ENCODE results near the gene CNTFR. TPM values are rescaled to one million over a fixed set of nuclear protein-coding genes. Genes with fewer than 3 reads are reported as not detected.
"Not testable (repeated sequence)": the region's sequence is repeated elsewhere in the genome, so short reads cannot be mapped to it uniquely, and the experiment has no call there.

The CNTFR gene
- total RNA-seq, 1 experiment from 2014 or later, result 0.78 TPM

DNA sequence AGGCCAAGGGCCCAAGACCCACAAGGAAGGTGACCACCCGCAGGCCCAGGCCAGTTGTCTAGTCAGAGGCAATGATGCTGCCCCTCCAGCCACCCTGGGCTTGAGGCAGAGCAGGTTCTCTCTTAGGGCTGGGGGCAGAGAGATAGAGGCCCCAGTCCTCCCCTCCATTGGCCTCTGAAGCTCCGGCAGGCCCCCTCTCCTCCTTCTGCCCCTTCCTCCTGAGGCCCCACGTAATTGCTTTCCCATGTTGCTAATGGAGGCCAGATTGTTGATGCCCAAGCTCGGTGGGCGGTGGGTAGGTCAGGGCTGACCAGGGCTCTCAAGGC, 40.2 kb downstream of the CNTFR start:
- in situ Hi-C loops (cut with HindIII; ENCODE audit: low sequenced_read_pairs), result no loop called here
- DNase-seq (ENCODE audit: low spot score), result no peak

- in situ Hi-C loops (cut with HindIII; ENCODE audit: low sequenced_read_pairs), result no loop called here
- peak; percentile 78 for DNase-seq (ENCODE audit: low spot score)
Measured at GRCh38 chr9:34547960-34548611, 41.4 kb downstream of the CNTFR start.

GRCh38 chr9:34546834-34547827, 42.4 kb downstream of the CNTFR start:
- in situ Hi-C loops (cut with HindIII; ENCODE audit: low sequenced_read_pairs), result no loop called here
- DNase-seq (ENCODE audit: low spot score), result peak; percentile 79

DNA sequence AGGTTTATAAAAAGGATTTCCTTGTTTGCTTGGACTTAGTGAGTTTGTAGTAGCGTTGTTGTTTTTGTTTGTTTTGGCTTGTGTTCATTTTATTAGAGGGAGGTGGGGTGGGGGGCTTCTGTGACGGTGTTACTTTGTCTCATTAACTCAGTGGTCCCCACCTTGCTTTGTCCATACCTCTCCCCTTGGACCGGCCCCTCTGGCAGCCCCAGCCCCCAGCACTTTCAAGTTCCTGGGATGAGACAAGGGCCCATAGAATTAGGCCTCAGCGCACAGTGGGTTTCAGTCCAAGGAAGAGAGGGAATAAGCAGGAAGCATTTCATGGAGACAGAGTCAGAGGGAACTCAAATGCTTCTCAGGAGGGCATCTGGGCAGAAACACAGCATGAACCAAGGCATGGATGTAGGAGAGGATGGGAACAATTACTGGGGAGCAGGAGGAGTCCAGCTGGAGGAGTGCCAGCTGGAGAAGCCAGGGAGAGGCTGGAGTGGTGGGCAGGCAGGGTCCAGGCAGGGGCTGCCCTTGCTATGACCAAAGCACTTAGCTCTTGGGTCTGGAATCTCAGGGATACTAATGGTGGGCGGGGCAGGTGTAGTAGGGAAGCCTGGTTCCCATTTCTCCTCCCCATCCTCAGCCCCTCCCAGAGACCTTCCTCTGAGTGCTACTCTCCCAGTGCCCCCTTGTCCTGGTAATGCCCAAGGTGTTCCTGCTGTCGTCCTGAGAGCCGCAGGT, 43.3 kb downstream of the CNTFR start:
- DNase-seq (ENCODE audit: low spot score), result no peak
- in situ Hi-C loops (cut with HindIII; ENCODE audit: low sequenced_read_pairs), result no loop called here

DNA sequence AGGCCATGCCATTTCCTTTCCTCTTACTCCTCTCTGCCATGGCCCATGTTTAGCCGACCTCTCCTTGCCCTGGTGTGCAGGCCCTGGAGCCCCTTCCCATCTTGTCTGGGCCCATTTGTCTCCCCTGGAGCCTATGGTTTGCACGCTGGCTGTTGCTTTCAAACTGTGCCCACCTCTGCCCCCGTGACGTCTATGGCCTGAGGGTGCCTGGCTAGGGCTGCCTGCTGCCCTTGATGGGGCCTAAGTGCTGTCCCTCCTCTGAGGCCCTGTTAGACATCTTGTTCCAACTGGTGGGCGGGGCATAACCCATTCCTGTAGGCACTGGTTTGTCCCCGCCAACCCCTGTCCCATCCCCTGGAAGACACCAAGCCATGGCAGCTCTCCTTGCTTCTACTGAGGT, 44.0 kb downstream of the CNTFR start:
- DNase-seq (ENCODE audit: low spot score), result no peak
- in situ Hi-C loops (cut with HindIII; ENCODE audit: low sequenced_read_pairs), result no loop called here

- in situ Hi-C loops (cut with HindIII; ENCODE audit: low sequenced_read_pairs), result no loop called here
- no peak for DNase-seq (ENCODE audit: low spot score)
Measured at GRCh38 chr9:34544035-34544434, 45.5 kb downstream of the CNTFR start.

- in situ Hi-C loops (cut with HindIII; ENCODE audit: low sequenced_read_pairs), result no loop called here
- DNase-seq (ENCODE audit: low spot score), result no peak
Measured at GRCh38 chr9:34541540-34541939, 48.0 kb downstream of the CNTFR start.

DNA sequence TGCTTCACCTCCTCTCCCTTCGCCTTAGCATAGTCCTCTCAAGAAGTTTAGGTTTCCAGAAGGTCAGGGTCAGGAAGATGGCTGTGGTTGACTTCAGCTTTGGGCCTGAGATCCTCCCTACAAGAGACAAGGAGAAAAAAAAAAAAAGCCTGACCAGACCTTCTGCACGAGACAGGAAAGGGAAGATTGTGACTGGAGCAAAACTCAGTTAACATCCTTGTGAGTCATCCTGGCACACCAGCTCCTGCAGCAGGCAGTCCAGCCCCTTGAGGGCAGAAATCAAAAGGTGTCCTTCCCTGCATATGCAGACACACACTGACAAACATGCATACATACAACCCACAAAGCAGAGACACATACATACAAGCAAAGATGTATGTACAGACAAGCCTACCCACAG, 48.7 kb downstream of the CNTFR start:
- in situ Hi-C loops (cut with HindIII; ENCODE audit: low sequenced_read_pairs), result no loop called here
- no peak for DNase-seq (ENCODE audit: low spot score)

DNA sequence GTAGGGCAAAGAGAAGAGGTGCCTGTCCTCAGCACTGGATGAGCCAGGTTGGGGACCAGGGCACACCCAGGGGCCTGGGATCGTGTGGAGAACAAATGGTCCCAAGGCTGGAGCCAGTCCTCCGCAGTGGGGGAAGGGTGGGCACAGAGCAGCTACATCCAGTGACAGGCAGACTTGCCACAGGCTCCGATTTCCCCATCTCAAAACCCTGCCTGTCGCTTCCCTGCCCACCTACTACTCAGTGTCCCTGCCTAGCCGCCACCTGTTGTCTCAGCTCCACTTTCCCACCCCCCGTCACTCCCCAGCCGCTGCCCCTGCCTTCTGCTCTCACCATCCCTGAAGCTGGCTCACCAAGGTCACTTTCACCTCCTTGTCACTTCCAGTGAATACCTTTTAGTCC, 52.8 kb downstream of the CNTFR start:
- in situ Hi-C loops (cut with HindIII; ENCODE audit: low sequenced_read_pairs), result no loop called here

DNA sequence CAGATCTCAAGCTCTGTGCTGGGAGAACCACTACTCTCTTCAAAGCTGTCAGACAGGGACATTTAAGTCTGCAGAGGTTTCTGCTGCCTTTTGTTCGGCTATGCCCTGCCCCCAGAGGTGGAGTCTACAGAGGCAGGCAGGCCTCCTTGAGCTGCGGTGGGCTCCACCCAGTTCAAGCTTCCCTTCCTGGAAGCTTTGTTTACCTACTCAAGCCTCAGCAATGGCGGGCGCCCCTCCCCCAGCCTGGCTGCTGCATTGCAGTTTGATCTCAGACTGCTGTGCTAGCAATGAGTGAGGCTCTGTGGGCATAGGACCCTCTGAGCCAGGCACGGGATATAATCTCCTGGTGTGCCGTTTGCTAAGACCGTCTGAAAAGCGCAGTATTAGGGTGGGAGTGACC, 57.5 kb downstream of the CNTFR start:
- DNase-seq (ENCODE audit: low spot score); in situ Hi-C loops (cut with HindIII; ENCODE audit: low sequenced_read_pairs): not testable (repeated sequence)

More for the DNA sequence above, 52.8 kb downstream of the CNTFR start:
- no peak for DNase-seq (ENCODE audit: low spot score)

DNA sequence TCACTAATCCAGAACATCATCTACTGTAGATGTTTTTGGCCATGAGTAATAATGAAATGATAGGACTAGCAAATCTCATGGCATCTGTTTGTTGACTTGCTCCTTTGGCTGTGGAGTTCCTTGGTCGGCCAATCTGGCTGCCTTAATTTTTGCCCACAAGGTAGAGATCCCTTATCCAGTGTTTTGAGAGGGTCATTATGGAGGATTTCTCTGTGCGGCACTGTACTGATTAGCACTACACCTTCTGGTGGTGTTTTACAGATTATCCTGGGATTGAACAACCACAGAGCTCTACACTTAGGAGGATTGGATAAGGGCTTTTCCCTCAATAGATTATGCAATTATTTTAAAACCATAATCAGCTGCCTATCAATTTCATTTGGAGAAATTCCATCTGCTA, 63.5 kb downstream of the CNTFR start:
- in situ Hi-C loops (cut with HindIII; ENCODE audit: low sequenced_read_pairs), result no loop called here
- DNase-seq (ENCODE audit: low spot score), result no peak

- in situ Hi-C loops (cut with HindIII; ENCODE audit: low sequenced_read_pairs), result no loop called here
- DNase-seq (ENCODE audit: low spot score), result no peak
Measured at GRCh38 chr9:34524349-34524748, 65.2 kb downstream of the CNTFR start.

DNA sequence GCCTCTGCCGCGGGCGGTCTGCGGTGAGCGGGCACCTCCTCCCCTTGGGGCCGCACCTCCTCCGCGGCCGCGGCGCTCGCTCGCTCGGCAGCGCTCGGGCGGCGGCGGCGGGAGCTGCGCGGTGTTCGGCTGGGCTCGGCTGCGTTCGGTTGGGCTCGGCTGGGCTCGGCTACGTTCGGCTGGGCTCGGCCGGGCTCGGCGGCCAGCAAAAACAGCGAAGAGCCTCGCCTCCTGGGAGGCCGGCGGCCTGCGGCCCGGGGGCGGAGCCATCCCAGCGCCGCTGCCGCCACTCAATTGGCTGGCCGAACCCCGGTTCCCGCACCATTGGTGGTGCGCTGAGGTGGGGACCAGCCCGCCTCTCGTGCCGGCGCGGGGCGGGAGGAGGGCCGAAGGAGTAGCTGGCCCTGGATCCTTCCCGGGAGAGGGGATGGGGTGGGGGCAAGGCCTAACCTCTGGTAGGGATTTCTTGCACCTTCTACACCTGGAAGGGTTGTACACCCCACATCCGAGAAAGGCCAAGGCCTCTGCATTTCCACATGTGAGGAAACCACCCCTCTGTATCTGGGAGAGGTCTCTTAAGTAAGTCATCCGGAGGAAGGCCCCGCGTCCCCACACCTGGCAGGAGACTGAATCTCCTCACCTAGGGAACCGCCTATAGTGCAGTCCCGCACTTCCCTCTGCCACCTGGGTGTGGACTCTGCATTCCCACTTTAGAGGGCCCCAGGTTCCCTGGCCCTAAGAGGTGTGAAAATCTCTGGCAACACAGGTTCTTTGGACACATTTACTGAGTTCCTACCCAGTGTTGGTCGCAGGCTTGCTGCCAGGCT, 66.3 kb downstream of the CNTFR start, which contains the start of gene ENHO:
Gene ENHO, minus strand, starts transcription at position 20 of the 827 bp plus-strand sequence. CDS start 1,295 bp downstream, outside the sequence.
- in situ Hi-C loops (cut with HindIII; ENCODE audit: low sequenced_read_pairs), result no loop called here
- peak; percentile 94 for DNase-seq (ENCODE audit: low spot score)

- DNase-seq (ENCODE audit: low spot score), result peak; percentile 46
Measured at GRCh38 chr9:34522091-34522887, 67.2 kb downstream of the CNTFR start.

GRCh38 chr9:34521406-34522045, 68.0 kb downstream of the CNTFR start:
- DNase-seq (ENCODE audit: low spot score), result no peak
- in situ Hi-C loops (cut with HindIII; ENCODE audit: low sequenced_read_pairs), result no loop called here

More at GRCh38 chr9:34522091-34522887, 67.2 kb downstream of the CNTFR start:
- in situ Hi-C loops (cut with HindIII; ENCODE audit: low sequenced_read_pairs), result no loop called here

- in situ Hi-C loops (cut with HindIII; ENCODE audit: low sequenced_read_pairs), result no loop called here
- DNase-seq (ENCODE audit: low spot score), result no peak
Measured at GRCh38 chr9:34520505-34521385, 68.8 kb downstream of the CNTFR start.

DNA sequence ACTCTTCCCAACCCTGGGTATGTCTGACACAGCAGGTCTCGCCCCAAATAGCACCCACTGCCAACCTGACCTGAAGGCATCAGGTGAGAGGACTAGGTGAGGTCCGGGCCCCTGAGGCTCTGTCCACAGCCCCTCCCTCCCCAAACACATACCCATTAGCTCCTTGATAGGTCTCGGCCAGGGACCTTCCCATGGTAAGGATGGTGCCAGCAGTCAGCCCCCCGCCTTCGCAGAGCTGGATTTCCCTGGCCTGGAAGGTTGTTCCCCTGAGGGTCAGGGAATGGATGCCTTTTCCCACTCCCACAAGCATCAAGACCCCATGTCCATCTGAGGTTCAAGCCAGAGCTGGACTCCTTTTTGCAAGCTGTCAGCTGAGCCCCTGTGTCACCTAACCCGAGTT, 69.4 kb downstream of the CNTFR start:
- no peak for DNase-seq (ENCODE audit: low spot score)
- in situ Hi-C loops (cut with HindIII; ENCODE audit: low sequenced_read_pairs), result no loop called here
